H54 (cell line): Measurements from ENCODE around the gene GALR1.

Experiments used
- DNase-seq: peaks from one replicate; pipeline ENCODE4 v3.0.0; 2011; ENCODE audit warnings: low spot score, mixed read lengths; ENCODE audit not compliant: insufficient read length
- FAIRE-seq: peaks from 3 replicates; lab custom pipeline; 2011; peaks lifted over from hg19 to GRCh38; lab: Jason Lieb, UNC
- POLR2A ChIP-seq: IDR thresholded peaks from 2 replicates; pipeline ENCODE4 v1.6.1; 2011; ENCODE audit warnings: low read depth, mild to moderate bottlenecking, low read length

GALR1 gene

GRCh38 chr18:77249569-77250500, at the start of gene GALR1:
Gene GALR1 (plus strand): TSS chr18:77249848. CDS start chr18:77250549, 701 bp downstream.
- FAIRE-seq = no peak
- DNase-seq = no peak
- no peak for TF ChIP-seq POLR2A

GRCh38 chr18:77201506-77201905, 48.1 kb upstream of the GALR1 start:
- DNase-seq = no peak
- TF ChIP-seq POLR2A = no peak
- no peak for FAIRE-seq

GRCh38 chr18:77202329-77202728, 47.3 kb upstream of the GALR1 start:
- no peak for FAIRE-seq
- TF ChIP-seq POLR2A = no peak
- no peak for DNase-seq

GRCh38 chr18:77203071-77203470, 46.6 kb upstream of the GALR1 start:
- DNase-seq (no peak), FAIRE-seq (no peak)
- TF ChIP-seq POLR2A = no peak

- no peak for FAIRE-seq
- DNase-seq = no peak
- no peak for TF ChIP-seq POLR2A
Observed at GRCh38 chr18:77203851-77204250, 45.8 kb upstream of the GALR1 start.

GRCh38 chr18:77205769-77206168, 43.9 kb upstream of the GALR1 start:
- DNase-seq (no peak), FAIRE-seq (no peak)
- no peak for TF ChIP-seq POLR2A

GRCh38 chr18:77206676-77207374, 42.8 kb upstream of the GALR1 start:
- FAIRE-seq = no peak
- no peak for TF ChIP-seq POLR2A
- no peak for DNase-seq

GRCh38 chr18:77207540-77207939, 42.1 kb upstream of the GALR1 start:
- DNase-seq (no peak), FAIRE-seq (no peak)
- no peak for TF ChIP-seq POLR2A

- FAIRE-seq (no peak), DNase-seq (no peak)
- TF ChIP-seq POLR2A = no peak
Observed at GRCh38 chr18:77208964-77209363, 40.7 kb upstream of the GALR1 start.

- FAIRE-seq (no peak), DNase-seq (no peak)
- TF ChIP-seq POLR2A = no peak
Observed at GRCh38 chr18:77209587-77209986, 40.1 kb upstream of the GALR1 start.

GRCh38 chr18:77210249-77210648, 39.4 kb upstream of the GALR1 start:
- FAIRE-seq (no peak), DNase-seq (no peak)
- TF ChIP-seq POLR2A = no peak

GRCh38 chr18:77218642-77219041, 31.0 kb upstream of the GALR1 start:
- TF ChIP-seq POLR2A = no peak
- FAIRE-seq (no peak), DNase-seq (no peak)

GRCh38 chr18:77220726-77221125, 28.9 kb upstream of the GALR1 start:
- DNase-seq (no peak), FAIRE-seq (no peak)
- TF ChIP-seq POLR2A = no peak

- no peak for DNase-seq
- no peak for FAIRE-seq
- no peak for TF ChIP-seq POLR2A
Observed at GRCh38 chr18:77222464-77222863, 27.2 kb upstream of the GALR1 start.
